Lower leg skin (tissue), 3 donors: ENCODE results near the gene SMPD2.

ENCODE experiments used
- POLR2A ChIP-seq, 2 donors: fragments of 450-650 bp; IDR thresholded peaks; one replicate each; pipeline ENCODE4 v1.6.1; 2016 to 2017; ENCODE audit warnings: antibody characterized with exemption in 2 of 2, mild to moderate bottlenecking in 1 of 2, moderate library complexity in 1 of 2
- TF ChIP-seq, protein P1 (sequence below), 3 donors: fragments of 450-650 bp; IDR thresholded peaks; one replicate each; pipeline ENCODE4 v1.5.1; 2016; ENCODE audit warnings: antibody characterized with exemption in 3 of 3, mild to moderate bottlenecking in 3 of 3, moderate library complexity in 2 of 3

DNA sequence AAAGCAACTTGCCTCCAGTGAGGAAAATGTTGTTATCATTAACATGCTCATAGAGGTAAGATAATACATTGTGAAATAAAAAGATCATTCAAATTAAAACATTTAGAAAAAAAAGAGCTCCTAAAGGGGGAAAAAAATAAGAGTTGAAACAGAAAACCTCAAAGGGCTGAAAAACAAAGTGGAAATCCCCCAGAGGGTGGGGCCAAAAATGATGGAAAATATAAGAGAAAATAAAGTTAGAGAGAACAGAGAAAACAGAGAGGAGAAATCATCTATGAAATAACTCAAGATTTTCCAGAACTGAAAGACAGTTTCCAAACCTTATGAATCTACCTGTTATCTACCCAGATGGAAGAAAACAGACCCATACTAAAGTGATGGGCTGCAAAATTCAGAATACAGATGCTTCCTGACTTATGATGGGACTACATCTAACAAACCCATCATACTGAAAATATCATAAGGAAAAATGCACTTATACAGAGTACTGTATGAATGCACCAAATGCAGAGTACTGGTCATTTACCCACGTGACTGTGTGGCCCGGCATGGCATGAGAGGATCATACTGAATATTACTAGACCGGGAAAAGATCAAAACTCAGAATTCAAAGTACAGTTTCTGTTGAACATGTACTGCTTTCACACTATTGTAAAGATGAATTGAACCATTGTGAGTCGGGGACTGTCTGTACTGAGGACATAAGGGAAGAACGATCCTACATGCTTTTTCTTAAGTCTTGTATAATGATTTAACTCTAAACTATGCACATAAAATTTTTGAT lies 38.5 kb downstream of the SMPD2 start:
- TF ChIP-seq, protein P1, sequence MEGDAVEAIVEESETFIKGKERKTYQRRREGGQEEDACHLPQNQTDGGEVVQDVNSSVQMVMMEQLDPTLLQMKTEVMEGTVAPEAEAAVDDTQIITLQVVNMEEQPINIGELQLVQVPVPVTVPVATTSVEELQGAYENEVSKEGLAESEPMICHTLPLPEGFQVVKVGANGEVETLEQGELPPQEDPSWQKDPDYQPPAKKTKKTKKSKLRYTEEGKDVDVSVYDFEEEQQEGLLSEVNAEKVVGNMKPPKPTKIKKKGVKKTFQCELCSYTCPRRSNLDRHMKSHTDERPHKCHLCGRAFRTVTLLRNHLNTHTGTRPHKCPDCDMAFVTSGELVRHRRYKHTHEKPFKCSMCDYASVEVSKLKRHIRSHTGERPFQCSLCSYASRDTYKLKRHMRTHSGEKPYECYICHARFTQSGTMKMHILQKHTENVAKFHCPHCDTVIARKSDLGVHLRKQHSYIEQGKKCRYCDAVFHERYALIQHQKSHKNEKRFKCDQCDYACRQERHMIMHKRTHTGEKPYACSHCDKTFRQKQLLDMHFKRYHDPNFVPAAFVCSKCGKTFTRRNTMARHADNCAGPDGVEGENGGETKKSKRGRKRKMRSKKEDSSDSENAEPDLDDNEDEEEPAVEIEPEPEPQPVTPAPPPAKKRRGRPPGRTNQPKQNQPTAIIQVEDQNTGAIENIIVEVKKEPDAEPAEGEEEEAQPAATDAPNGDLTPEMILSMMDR (IDR thresholded peaks at IDR 0.05), result no peak
- TF ChIP-seq POLR2A (IDR thresholded peaks at IDR 0.05), result no peak
